Endothelial cell of umbilical vein (primary cell): ENCODE data around the gene CLIC4. TPM values are rescaled to one million over a fixed set of nuclear protein-coding genes. Genes with fewer than 3 reads are reported as not detected.

ENCODE experiments used
- BruUV-seq: library from RNA; stranded (reverse); fragments of 400-500 nt; replicated peaks from 2 replicates; lab custom pipeline; 2021; lab: Mats Ljungman, UMichigan
- CTCF ChIA-PET: fragments of 300-600, 350-600 bp; sonication (Branson Sonifier 250); formaldehyde crosslinking; loops from one replicate; lab custom pipeline; 2021; ENCODE audit warnings: antibody characterized with exemption, inconsistent platforms; lab: Charles Lee
- POLR2A ChIA-PET: fragments of 300-600, 350-600 bp; sonication (Branson Sonifier 250); formaldehyde crosslinking; loops from one replicate; lab custom pipeline; 2021; ENCODE audit warnings: antibody characterized with exemption, inconsistent platforms; lab: Charles Lee
- DNase-seq: peaks from one replicate; pipeline ENCODE4 v3.0.0-alpha.2; 2011; ENCODE audit warnings: low read depth, low spot score
- FAIRE-seq: peaks from 2 replicates; lab custom pipeline; 2011; peaks lifted over from hg19 to GRCh38; lab: Jason Lieb, UNC
- H2AFZ ChIP-seq: 2 replicates; pipeline ENCODE4 v1.6.0; 2012; ENCODE audit warnings: low read depth, low read length, control low read depth, inconsistent platforms
- H3K27ac ChIP-seq: 2 replicates; pipeline ENCODE4 v1.5.1; 2011; ENCODE audit warnings: low read depth, mild to moderate bottlenecking, control low read depth, low read length, moderate library complexity; ENCODE audit not compliant: insufficient read depth
- H3K27me3 ChIP-seq, 2 experiments: 2 replicates each; pipeline versions ENCODE4 v1.6.0 to v1.6.1; 2011; ENCODE audit warnings: low read length in 2 of 2, mixed read lengths in 1 of 2; ENCODE audit not compliant: control insufficient read depth in 2 of 2, insufficient read depth in 2 of 2
- H3K36me3 ChIP-seq, 2 experiments: 2 replicates in 1 of 2; 3 replicates in 1 of 2; pipeline ENCODE4 v1.5.1; 2011; ENCODE audit warnings: low read length in 2 of 2, mild to moderate bottlenecking in 1 of 2, moderate library complexity in 1 of 2; ENCODE audit not compliant: control insufficient read depth in 2 of 2, insufficient read depth in 2 of 2; ENCODE audit errors: extremely low read depth in 1 of 2
- H3K4me1 ChIP-seq: 3 replicates; pipeline ENCODE4 v1.5.1; 2011; ENCODE audit warnings: mild to moderate bottlenecking, low read length; ENCODE audit not compliant: control insufficient read depth, insufficient read depth; ENCODE audit errors: extremely low read depth
- H3K4me2 ChIP-seq: 2 replicates; pipeline ENCODE4 v1.6.1; 2011; ENCODE audit warnings: low read length, control low read depth, mixed read lengths; ENCODE audit not compliant: insufficient read depth
- H3K4me3 ChIP-seq, 3 experiments: fragments of 200-600 bp in 1 of 3; sonication (generic), shearing (Covaris generic) in 1 of 3; replicated peaks in 1 of 3; 2 replicates each; pipeline ENCODE4 v1.5.1; 2011 to 2016; ENCODE audit warnings: control low read depth in 3 of 3, low read length in 3 of 3, mild to moderate bottlenecking in 2 of 3, inconsistent platforms in 1 of 3, low read depth in 1 of 3, moderate library complexity in 1 of 3; ENCODE audit not compliant: insufficient read depth in 1 of 3
- H3K79me2 ChIP-seq: 2 replicates; pipeline ENCODE4 v1.6.0; 2012; ENCODE audit warnings: low read length, inconsistent platforms; ENCODE audit not compliant: control insufficient read depth, insufficient read depth
- H3K9ac ChIP-seq: replicated peaks from 2 replicates; pipeline ENCODE3; 2011; ENCODE audit warnings: low read length, control low read depth; ENCODE audit not compliant: insufficient read depth; ENCODE audit errors: extremely low read depth
- H3K9me1 ChIP-seq: replicated peaks from 3 replicates; pipeline ENCODE4 v1.6.0; 2011; ENCODE audit warnings: mild to moderate bottlenecking, low read length; ENCODE audit not compliant: control insufficient read depth, insufficient read depth; ENCODE audit errors: extremely low read depth
- H3K9me3 ChIP-seq: replicated peaks from 2 replicates; pipeline ENCODE4 v1.5.1; 2012; ENCODE audit warnings: low read length, inconsistent platforms; ENCODE audit not compliant: control insufficient read depth, insufficient read depth
- H4K20me1 ChIP-seq: replicated peaks from 2 replicates; pipeline ENCODE3; 2011; ENCODE audit warnings: mild to moderate bottlenecking, low read length; ENCODE audit not compliant: control insufficient read depth, insufficient read depth; ENCODE audit errors: extremely low read depth
- EZH2 ChIP-seq: IDR thresholded peaks from 2 replicates; pipeline ENCODE4 v1.6.1; 2012; ENCODE audit warnings: borderline replicate concordance, low read depth, mild to moderate bottlenecking, moderate library complexity, low read length, inconsistent platforms; ENCODE audit not compliant: severe bottlenecking
- GATA2 ChIP-seq: IDR thresholded peaks from 2 replicates; pipeline ENCODE4 v1.7.0; 2011; ENCODE audit warnings: low read depth, mild to moderate bottlenecking, moderate library complexity, mixed read lengths, low read length; ENCODE audit not compliant: insufficient read length, insufficient read depth
- JUN ChIP-seq: IDR thresholded peaks from 2 replicates; pipeline ENCODE4 v1.6.1; 2011; ENCODE audit warnings: borderline replicate concordance, low read depth; ENCODE audit not compliant: insufficient read length, insufficient read depth
- MYC ChIP-seq: IDR thresholded peaks from one replicate; pipeline ENCODE4 v1.6.1; 2011; ENCODE audit warnings: mild to moderate bottlenecking, low read depth, low read length
- dilution Hi-C: fragments of 300-500 bp; cut with MboI; formaldehyde crosslinking; loops from one replicate; pipeline ENCODE4 v1.15.0; 2019; ENCODE audit warnings: low sequenced_read_pairs; ENCODE audit not compliant: extremely low pct_ligation_motif_present
- intact Hi-C: fragments of 100-400 bp; cut with micrococcal nuclease; formaldehyde crosslinking; loops from one replicate; pipeline ENCODE4 v1.10.0; 2022
- polyA plus RNA-seq, 4 experiments: library from polyadenylated mRNA; depleted of rRNA in 3 of 4; stranded (reverse) in 3 of 4; unstranded in 1 of 4; fragments of >200 nt; gene quantifications; 2 replicates each; pipeline versions ENCODE4 v1.2.1 to v1.2.3, GENCODE V29; 2011 to 2012; ENCODE audit warnings: missing spikeins in 1 of 4
- total RNA-seq: library from RNA; stranded (reverse); gene quantifications from 2 replicates; pipeline ENCODE4 v1.2.3, GENCODE V29; 2021
- TF ChIP-seq, protein P1 (sequence below), 2 donors: IDR thresholded peaks; 1 replicate in 1 of 2; 2 replicates in 1 of 2; pipeline ENCODE4 v1.5.1; 2011; ENCODE audit warnings: low read length in 2 of 2, mild to moderate bottlenecking in 2 of 2, moderate library complexity in 2 of 2, control low read depth in 1 of 2, inconsistent platforms in 1 of 2, low read depth in 1 of 2; ENCODE audit not compliant: insufficient read depth in 1 of 2; ENCODE audit errors: extremely low read depth in 1 of 2

Gene CLIC4
- total and polyA plus RNA-seq, 2 donors (not counting 3 experiments of a cell fraction or from before 2014, with no cell fraction given) = 97.5 to 330 TPM

GRCh38 chr1:24867084-24867870, 122.0 kb downstream of the CLIC4 start:
- TF ChIP-seq JUN (no peak), MYC (no peak), GATA2 (no peak), EZH2 (no peak)
- TF ChIP-seq, protein P1, sequence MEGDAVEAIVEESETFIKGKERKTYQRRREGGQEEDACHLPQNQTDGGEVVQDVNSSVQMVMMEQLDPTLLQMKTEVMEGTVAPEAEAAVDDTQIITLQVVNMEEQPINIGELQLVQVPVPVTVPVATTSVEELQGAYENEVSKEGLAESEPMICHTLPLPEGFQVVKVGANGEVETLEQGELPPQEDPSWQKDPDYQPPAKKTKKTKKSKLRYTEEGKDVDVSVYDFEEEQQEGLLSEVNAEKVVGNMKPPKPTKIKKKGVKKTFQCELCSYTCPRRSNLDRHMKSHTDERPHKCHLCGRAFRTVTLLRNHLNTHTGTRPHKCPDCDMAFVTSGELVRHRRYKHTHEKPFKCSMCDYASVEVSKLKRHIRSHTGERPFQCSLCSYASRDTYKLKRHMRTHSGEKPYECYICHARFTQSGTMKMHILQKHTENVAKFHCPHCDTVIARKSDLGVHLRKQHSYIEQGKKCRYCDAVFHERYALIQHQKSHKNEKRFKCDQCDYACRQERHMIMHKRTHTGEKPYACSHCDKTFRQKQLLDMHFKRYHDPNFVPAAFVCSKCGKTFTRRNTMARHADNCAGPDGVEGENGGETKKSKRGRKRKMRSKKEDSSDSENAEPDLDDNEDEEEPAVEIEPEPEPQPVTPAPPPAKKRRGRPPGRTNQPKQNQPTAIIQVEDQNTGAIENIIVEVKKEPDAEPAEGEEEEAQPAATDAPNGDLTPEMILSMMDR (IDR thresholded peaks at IDR 0.05; ENCODE audit: extremely low read depth in 1 of 2, insufficient read depth in 1 of 2, low read depth in 1 of 2, low read length in 2 of 2) = no peak
- Histone ChIP-seq H3K4me3 (no peak overlapping the region), H3K9me3 (no peaks in the 10 kb centered on the region), H3K9me1 (no peaks in the 10 kb centered on the region), H3K79me2 (no peaks in the 10 kb centered on the region), H3K36me3 (no peaks in the 10 kb centered on the region), H3K4me1 (peaks cover 5% of the 10 kb centered on the region), H3K27me3 (peaks cover 0 to 9% of the 10 kb centered on the region in 2 experiments), H3K4me2 (no peak overlapping the region), H4K20me1 (no peaks in the 10 kb centered on the region), H3K9ac (no peak overlapping the region), H2AFZ (no peak overlapping the region), H3K27ac (no peak overlapping the region)
- ChIA-PET POLR2A (no interaction called here), CTCF (interaction anchor here (1.1 to 2.1 kb wide), 2 partner anchors 31 to 33 kb away, joined by 3 to 6 read pairs; no protein-coding TSS in a partner anchor)
- dilution Hi-C loops (no loop called here), intact Hi-C loops (no loop called here)
- FAIRE-seq (no peak), DNase-seq (no peak)
- no TSS peak for BruUV-seq
